Testis (tissue), 3 donors: ENCODE results near the gene CDKN1C. TPM values are rescaled to one million over a fixed set of nuclear protein-coding genes. Genes with fewer than 3 reads are reported as not detected.

Experiments
- DNase-seq: peaks from one replicate; pipeline ENCODE4 v3.0.0-alpha.2; 2019
- H3K27ac ChIP-seq, 2 donors: fragments of 200-600 bp; sonication (generic); one replicate each; pipeline ENCODE4 v1.5.1; 2019
- H3K27me3 ChIP-seq: fragments of 200-600 bp; sonication (generic); one replicate; pipeline ENCODE4 v1.5.1; 2019
- H3K36me3 ChIP-seq: fragments of 200-600 bp; sonication (generic); one replicate; pipeline ENCODE4 v1.5.1; 2017; ENCODE audit warnings: low read depth; ENCODE audit errors: missing control alignments
- H3K4me1 ChIP-seq: fragments of 200-600 bp; sonication (generic); one replicate; pipeline ENCODE4 v1.5.1; 2019
- H3K4me3 ChIP-seq, 2 donors: fragments of 200-600 bp; sonication (generic); one replicate each; pipeline ENCODE4 v1.5.1; 2017 to 2019
- H3K9me3 ChIP-seq: fragments of 200-600 bp; sonication (generic); one replicate; pipeline ENCODE4 v1.5.1; 2017
- CTCF ChIP-seq, 3 experiments: fragments of 450-650 bp in 2 of 3; fragments of 200-600 bp in 1 of 3; sonication (generic) in 1 of 3; IDR thresholded peaks; one replicate each; pipeline ENCODE4 v1.5.1; 2016 to 2019; ENCODE audit warnings: antibody characterized with exemption in 3 of 3, mild to moderate bottlenecking in 2 of 3, moderate library complexity in 1 of 3
- POLR2A ChIP-seq: fragments of 450-650 bp; IDR thresholded peaks from one replicate; pipeline ENCODE4 v1.6.1; 2017; ENCODE audit warnings: antibody characterized with exemption, mild to moderate bottlenecking, moderate library complexity
- WGBS, 2 donors: methylation state at CpG; one replicate each; pipeline ENCODE4 v1.1.5; 2018; 5-methylcytosine and 5-hydroxymethylcytosine counted together
- intact Hi-C: fragments of 100-400 bp; cut with DNase I; formaldehyde crosslinking; loops from one replicate; pipeline ENCODE4 v1.15.1; 2023; ENCODE audit warnings: low total_unique reads
- polyA plus RNA-seq: library from polyadenylated mRNA; stranded (reverse); fragments of 350-450 nt; fragmentation: Illumina TruSeq; extraction: RNeasy Lipid Tissue Mini Kit (QIAGEN cat#74804); gene quantifications from one replicate; pipeline ENCODE4 v1.2.3, GENCODE V29; 2014; ENCODE audit warnings: low read depth, low replicate concordance; ENCODE audit not compliant: insufficient read depth
- total RNA-seq, 2 donors: library from RNA; depleted of rRNA; stranded (reverse); fragments of >200 nt; gene quantifications; one replicate each; pipeline ENCODE4 v1.2.3, GENCODE V29; 2016

Gene CDKN1C
- total and polyA plus RNA-seq, 3 donors from 2014 or later: 15.2 to 34.9 (median 24.3) TPM

- Histone ChIP-seq H3K27ac (no peak overlapping the region), H3K27me3 (no peaks in the 10 kb centered on the region), H3K36me3 (no peaks in the 10 kb centered on the region), H3K9me3 (no peaks in the 10 kb centered on the region), H3K4me3 (no peak overlapping the region), H3K4me1 (peaks cover 3% of the 10 kb centered on the region)
- 89% methylated on average over 15 to 23 of the region's 23 CpGs for WGBS, 2 donors
- TF ChIP-seq POLR2A: no peak
- no peak for TF ChIP-seq CTCF (IDR thresholded peaks at IDR 0.05)
- DNase-seq: no peak
- intact Hi-C loops: no loop called here
Observed at GRCh38 chr11:2836315-2837095, 49.1 kb downstream of the CDKN1C start.

- H3K36me3 ChIP-seq: no peaks in the 10 kb centered on the region
- H3K27ac ChIP-seq: no peak overlapping the region
- no peak for DNase-seq
- intact Hi-C loops: no loop called here
- H3K27me3 ChIP-seq: no peaks in the 10 kb centered on the region
- no peak overlapping the region for H3K4me3 ChIP-seq
- H3K4me1 ChIP-seq: peaks cover 3% of the 10 kb centered on the region
- TF ChIP-seq POLR2A (no peak), CTCF (IDR thresholded peaks at IDR 0.05) (no peak)
- WGBS, 2 donors: 91 to 92% methylated on average over 17 of the region's 17 CpGs
- no peaks in the 10 kb centered on the region for H3K9me3 ChIP-seq
Observed at GRCh38 chr11:2835751-2836150, 49.8 kb downstream of the CDKN1C start.

GRCh38 chr11:2835296-2835695 is 50.3 kb downstream of the CDKN1C start:
- WGBS, 2 donors: 78 to 89% methylated on average over 3 to 6 of the region's 6 CpGs
- no peaks in the 10 kb centered on the region for H3K36me3 ChIP-seq
- H3K27ac ChIP-seq: no peak overlapping the region
- H3K9me3 ChIP-seq: no peaks in the 10 kb centered on the region
- no peak for DNase-seq
- no peak overlapping the region for H3K4me3 ChIP-seq
- H3K4me1 ChIP-seq: peaks cover 3% of the 10 kb centered on the region
- no peaks in the 10 kb centered on the region for H3K27me3 ChIP-seq
- TF ChIP-seq CTCF (IDR thresholded peaks at IDR 0.05) (no peak), POLR2A (no peak)
- intact Hi-C loops: no loop called here

- H3K36me3 ChIP-seq: no peaks in the 10 kb centered on the region
- H3K27me3 ChIP-seq: no peaks in the 10 kb centered on the region
- 79 to 100% methylated on average over 2 to 16 of the region's 16 CpGs for WGBS, 2 donors
- H3K4me3 ChIP-seq: no peak overlapping the region
- intact Hi-C loops: no loop called here
- DNase-seq: no peak
- H3K9me3 ChIP-seq: no peaks in the 10 kb centered on the region
- H3K27ac ChIP-seq: no peak overlapping the region
- TF ChIP-seq CTCF (IDR thresholded peaks at IDR 0.05) (no peak), POLR2A (no peak)
- peaks cover 3% of the 10 kb centered on the region for H3K4me1 ChIP-seq
Observed at GRCh38 chr11:2834503-2835273, 50.9 kb downstream of the CDKN1C start.
